Umbilical cord (tissue), 2 donors: Measurements from ENCODE around the gene NPHP4. TPM values are rescaled to one million over a fixed set of nuclear protein-coding genes. Genes with fewer than 3 reads are reported as not detected.

ENCODE experiments used
- DNase-seq: peaks from one replicate; pipeline ENCODE4 v3.0.0-alpha.2; 2015; ENCODE audit warnings: low spot score
- total RNA-seq: library from RNA; depleted of rRNA; stranded (reverse); fragments of >200 nt; gene quantifications from one replicate; pipeline ENCODE4 v1.2.3, GENCODE V29; 2014; ENCODE audit warnings: low replicate concordance; ENCODE audit not compliant: insufficient read depth

The NPHP4 gene
- total RNA-seq, 1 donor from 2014 or later: 11.3 TPM

- no peak for DNase-seq
These were observed 41.0 kb downstream of the NPHP4 start for GRCh38 chr1:5950994-5951785.

GRCh38 chr1:5950201-5950895 is 41.9 kb downstream of the NPHP4 start:
- no peak for DNase-seq

GRCh38 chr1:5949761-5950100 is 42.5 kb downstream of the NPHP4 start:
- DNase-seq: no peak

GRCh38 chr1:5949085-5949760 is 43.0 kb downstream of the NPHP4 start:
- no peak for DNase-seq

GRCh38 chr1:5948681-5949005 is 43.6 kb downstream of the NPHP4 start:
- DNase-seq: no peak

- no peak for DNase-seq
These were observed 44.1 kb downstream of the NPHP4 start for GRCh38 chr1:5947978-5948680.

- no peak for DNase-seq
These were observed 45.0 kb downstream of the NPHP4 start for GRCh38 chr1:5947071-5947821.

- no peak for DNase-seq
These were observed 46.8 kb downstream of the NPHP4 start for GRCh38 chr1:5945445-5945844.

GRCh38 chr1:5944843-5945167 is 47.4 kb downstream of the NPHP4 start:
- DNase-seq: no peak

- no peak for DNase-seq
These were observed 47.9 kb downstream of the NPHP4 start for GRCh38 chr1:5944154-5944842.

- no peak for DNase-seq
These were observed 48.7 kb downstream of the NPHP4 start for GRCh38 chr1:5943343-5944124.

- DNase-seq: no peak
These were observed 50.6 kb downstream of the NPHP4 start for GRCh38 chr1:5941671-5942070.

GRCh38 chr1:5940723-5941407 is 51.4 kb downstream of the NPHP4 start:
- DNase-seq: no peak

GRCh38 chr1:5939271-5940170 is 52.7 kb downstream of the NPHP4 start:
- DNase-seq: no peak

- no peak for DNase-seq
These were observed 54.1 kb downstream of the NPHP4 start for GRCh38 chr1:5938101-5938646.

- no peak for DNase-seq
These were observed 54.8 kb downstream of the NPHP4 start for GRCh38 chr1:5937373-5937857.

- DNase-seq: no peak
These were observed 55.4 kb downstream of the NPHP4 start for GRCh38 chr1:5936621-5937372.
